ENCODE data around the gene PLA2G12B. TPM values are rescaled to one million over a fixed set of nuclear protein-coding genes. Genes with fewer than 3 reads are reported as not detected.
A peak's percentile ranks its signal among the peaks of the same experiment; 100 is the strongest.

The PLA2G12B gene
- total and polyA plus RNA-seq, 7 experiments from 2014 or later = not detected

- POLR2A ChIA-PET = no interaction called here
- Histone ChIP-seq H3K36me3 (ENCODE audit: control insufficient read depth in 2 of 3, insufficient read depth in 3 of 3, low read length in 3 of 3) (no peaks in the 10 kb centered on the region), H3K4me1 (ENCODE audit: control insufficient read depth in 2 of 2, insufficient read depth in 2 of 2, low read length in 2 of 2) (peaks cover 0 to 6% of the 10 kb centered on the region in 2 donors), H3K9me3 (ENCODE audit: control insufficient read depth in 2 of 3, low read length in 3 of 3) (no peaks in the 10 kb centered on the region), H3K4me3 (ENCODE audit: low read length) (no peak overlapping the region), H3K27me3 (ENCODE audit: control insufficient read depth in 2 of 2, insufficient read depth in 2 of 2, low read length in 2 of 2) (no peaks in the 10 kb centered on the region), H3K27ac (ENCODE audit: low read depth, low read length) (no peak overlapping the region)
- no peak overlapping the region for H3K4me3 Mint-ChIP-seq
- H3K27ac Mint-ChIP-seq = peak overlapping the region in 2 of 9 donors; percentile 23 to 93
- peaks cover 5 to 19% (median 12%) of the 10 kb centered on the region in 7 donors for H3K4me1 Mint-ChIP-seq
- H3K36me3 Mint-ChIP-seq = peaks cover 9 to 29% (median 25%) of the 10 kb centered on the region in 5 donors
- DNase-seq (no peak), ATAC-seq (no peak)
- peaks cover 0 to 3% (median 0%) of the 10 kb centered on the region in 11 donors for H3K9me3 Mint-ChIP-seq
- CTCF ChIA-PET = no interaction called here
- intact Hi-C loops (cut with micrococcal nuclease) = no loop called here
- no peaks in the 10 kb centered on the region for H3K27me3 Mint-ChIP-seq
Observed at GRCh38 chr10:72888151-72888638, 66.4 kb downstream of the PLA2G12B start.

DNA sequence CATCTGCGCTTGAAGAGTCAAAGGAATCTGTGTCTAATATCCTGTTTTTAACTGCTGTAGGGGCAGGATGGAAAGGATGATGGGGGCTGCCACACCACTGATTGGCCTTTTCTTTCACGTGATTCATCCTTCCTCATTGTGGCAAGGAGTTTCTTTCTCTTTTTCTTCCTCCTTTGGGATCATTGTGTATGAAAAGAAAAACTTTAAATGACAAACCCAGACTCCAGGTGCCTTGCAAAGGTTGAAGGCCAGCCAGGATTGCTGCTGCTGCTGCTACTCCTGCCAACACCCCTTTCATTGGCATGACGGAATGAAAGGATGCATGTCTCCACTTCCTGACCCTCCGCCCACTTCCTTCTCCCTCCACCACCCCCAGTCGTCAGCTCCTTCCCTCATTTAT, 67.6 kb downstream of the PLA2G12B start:
- intact Hi-C loops (cut with micrococcal nuclease) = no loop called here
- Histone ChIP-seq H3K4me3 (ENCODE audit: low read length) (no peak overlapping the region), H3K27ac (ENCODE audit: low read depth, low read length) (no peak overlapping the region), H3K9me3 (ENCODE audit: control insufficient read depth in 2 of 3, low read length in 3 of 3) (no peaks in the 10 kb centered on the region), H3K27me3 (ENCODE audit: control insufficient read depth in 2 of 2, insufficient read depth in 2 of 2, low read length in 2 of 2) (no peaks in the 10 kb centered on the region), H3K4me1 (ENCODE audit: control insufficient read depth in 2 of 2, insufficient read depth in 2 of 2, low read length in 2 of 2) (peaks cover 0 to 6% of the 10 kb centered on the region in 2 donors), H3K36me3 (ENCODE audit: control insufficient read depth in 2 of 3, insufficient read depth in 3 of 3, low read length in 3 of 3) (no peaks in the 10 kb centered on the region)
- no peak for DNase-seq
- H3K27me3 Mint-ChIP-seq = no peaks in the 10 kb centered on the region
- peak overlapping the region in 7 of 10 donors; percentile 2 to 44 (median 11) for H3K4me3 Mint-ChIP-seq
- peaks cover 9 to 38% (median 34%) of the 10 kb centered on the region in 5 donors for H3K36me3 Mint-ChIP-seq
- H3K4me1 Mint-ChIP-seq = peaks cover 5 to 19% (median 12%) of the 10 kb centered on the region in 7 donors
- ChIA-PET POLR2A (no interaction called here), CTCF (no interaction called here)
- no peak for ATAC-seq
- peak overlapping the region in 4 of 9 donors; percentile 25 to 63 (median 34) for H3K27ac Mint-ChIP-seq
- H3K9me3 Mint-ChIP-seq = peaks cover 0 to 9% (median 4%) of the 10 kb centered on the region in 11 donors

DNA sequence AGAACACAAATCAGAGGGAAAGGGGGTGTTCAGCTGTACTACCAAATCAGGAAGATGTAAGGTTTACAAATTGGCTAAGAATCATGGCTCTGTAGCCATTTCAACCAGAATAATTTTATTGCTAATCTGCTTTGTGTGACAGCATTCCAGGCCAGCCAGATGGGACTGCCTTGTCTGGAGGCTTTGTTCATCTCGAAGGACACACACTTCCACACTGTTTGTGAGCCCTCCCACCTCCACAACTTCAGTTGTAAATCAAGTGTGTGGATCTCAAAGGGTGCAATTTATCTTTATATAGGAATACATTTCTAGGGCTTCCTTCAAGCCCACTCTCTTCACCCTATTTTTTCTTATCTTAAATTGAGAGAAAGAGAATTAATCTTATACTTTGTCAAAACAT, 68.0 kb downstream of the PLA2G12B start:
- intact Hi-C loops (cut with micrococcal nuclease) = no loop called here
- peak overlapping the region in 1 of 9 donors; percentile 27 for H3K27ac Mint-ChIP-seq
- DNase-seq = no peak

GRCh38 chr10:72885953-72886352, 68.7 kb downstream of the PLA2G12B start:
- Mint-ChIP-seq H3K9me3 (peaks cover 0 to 19% (median 7%) of the 10 kb centered on the region in 11 donors), H3K36me3 (peaks cover 9 to 46% (median 34%) of the 10 kb centered on the region in 5 donors), H3K27me3 (no peaks in the 10 kb centered on the region), H3K27ac (peak overlapping the region in 1 of 9 donors; percentile 5), H3K4me3 (no peak overlapping the region), H3K4me1 (peaks cover 5 to 19% (median 12%) of the 10 kb centered on the region in 7 donors)
- Histone ChIP-seq H3K4me1 (ENCODE audit: control insufficient read depth in 2 of 2, insufficient read depth in 2 of 2, low read length in 2 of 2) (peaks cover 0 to 6% of the 10 kb centered on the region in 2 donors), H3K36me3 (ENCODE audit: control insufficient read depth in 2 of 3, insufficient read depth in 3 of 3, low read length in 3 of 3) (no peaks in the 10 kb centered on the region), H3K27ac (ENCODE audit: low read depth, low read length) (no peak overlapping the region), H3K4me3 (ENCODE audit: low read length) (no peak overlapping the region), H3K9me3 (ENCODE audit: control insufficient read depth in 2 of 3, low read length in 3 of 3) (no peaks in the 10 kb centered on the region), H3K27me3 (ENCODE audit: control insufficient read depth in 2 of 2, insufficient read depth in 2 of 2, low read length in 2 of 2) (no peaks in the 10 kb centered on the region)
- POLR2A ChIA-PET = no interaction called here
- ATAC-seq (no peak), DNase-seq (no peak)
- intact Hi-C loops (cut with micrococcal nuclease) = no loop called here
- CTCF ChIA-PET = no interaction called here

More for the DNA sequence above, 68.0 kb downstream of the PLA2G12B start:
- Mint-ChIP-seq H3K27me3 (no peaks in the 10 kb centered on the region), H3K36me3 (peaks cover 9 to 42% (median 34%) of the 10 kb centered on the region in 5 donors), H3K4me1 (peaks cover 5 to 19% (median 12%) of the 10 kb centered on the region in 7 donors), H3K4me3 (no peak overlapping the region), H3K9me3 (peaks cover 0 to 13% (median 5%) of the 10 kb centered on the region in 11 donors)
- H3K27ac ChIP-seq (ENCODE audit: low read depth, low read length) = no peak overlapping the region
- H3K9me3 ChIP-seq (ENCODE audit: control insufficient read depth in 2 of 3, low read length in 3 of 3) = no peaks in the 10 kb centered on the region
- no peaks in the 10 kb centered on the region for H3K27me3 ChIP-seq (ENCODE audit: control insufficient read depth in 2 of 2, insufficient read depth in 2 of 2, low read length in 2 of 2)
- no peak for ATAC-seq
- H3K4me3 ChIP-seq (ENCODE audit: low read length) = no peak overlapping the region
- ChIA-PET CTCF (no interaction called here), POLR2A (no interaction called here)
- H3K4me1 ChIP-seq (ENCODE audit: control insufficient read depth in 2 of 2, insufficient read depth in 2 of 2, low read length in 2 of 2) = peaks cover 0 to 6% of the 10 kb centered on the region in 2 donors
- H3K36me3 ChIP-seq (ENCODE audit: control insufficient read depth in 2 of 3, insufficient read depth in 3 of 3, low read length in 3 of 3) = no peaks in the 10 kb centered on the region

Other genes starting within 250 kb of the PLA2G12B start
- under 1 TPM in 1 of 5 experiments, not detected in 4; 0.49 TPM for gene OIT3, start 61.1 kb downstream of the PLA2G12B start, total RNA-seq
- not detected for gene OIT3, start 61.1 kb downstream of the PLA2G12B start, polyA plus RNA-seq
- gene P4HA1, start 142.1 kb upstream of the PLA2G12B start, total RNA-seq = 10 to 100 TPM; 10.5 to 74.7 (median 14.7) TPM
- 10 to 100 TPM; 13.4 to 16.8 TPM for gene P4HA1, start 142.1 kb upstream of the PLA2G12B start, polyA plus RNA-seq
- 1 to 10 TPM; 1.2 to 3.5 (median 1.5) TPM for gene NUDT13, start 155.6 kb upstream of the PLA2G12B start, total RNA-seq
- 1 to 10 TPM; 1.3 to 1.5 TPM for gene NUDT13, start 155.6 kb upstream of the PLA2G12B start, polyA plus RNA-seq
- gene ECD, start 213.2 kb upstream of the PLA2G12B start, total RNA-seq = 10 to 100 TPM; 30.2 to 42.7 (median 33.1) TPM
- gene ECD, start 213.2 kb upstream of the PLA2G12B start, polyA plus RNA-seq = 10 to 100 TPM; 31.9 to 33.1 TPM
- 10 to 100 TPM; 13.7 to 21.0 (median 16.3) TPM for gene FAM149B1, start 213.3 kb upstream of the PLA2G12B start, total RNA-seq
- gene FAM149B1, start 213.3 kb upstream of the PLA2G12B start, polyA plus RNA-seq = 1 to 10 TPM; 4.6 to 5.1 TPM

Data from naive thymus-derived CD4-positive, alpha-beta T cell (primary cell).